MM.1S (cell line): ENCODE results near the gene SPRING1.

Experiments used
- DNase-seq: peaks from one replicate; pipeline ENCODE4 v3.0.0-alpha.2; 2015
- H2AFZ ChIP-seq: fragments of 300-600 bp; sonication (generic); 2 replicates; pipeline ENCODE4 v1.6.0; 2016; ENCODE audit warnings: antibody characterized with exemption, low read length
- H3F3A ChIP-seq: fragments of 300-600 bp; sonication (generic); 2 replicates; pipeline ENCODE4 v1.6.1; 2016; ENCODE audit warnings: mild to moderate bottlenecking, antibody characterized with exemption, low read length, moderate library complexity, mixed read lengths; ENCODE audit not compliant: insufficient read depth
- H3K27ac ChIP-seq: fragments of 300-600 bp; sonication (generic); 2 replicates; pipeline ENCODE4 v1.5.1; 2016; ENCODE audit warnings: mild to moderate bottlenecking, low read length
- H3K27me3 ChIP-seq: fragments of 300-600 bp; sonication (generic); replicated peaks from 2 replicates; pipeline ENCODE4 v1.6.0; 2016; ENCODE audit warnings: low read length; ENCODE audit not compliant: insufficient read depth
- H3K36me3 ChIP-seq: fragments of 300-600 bp; sonication (generic); replicated peaks from 2 replicates; pipeline ENCODE4 v1.6.1; 2016; ENCODE audit warnings: mild to moderate bottlenecking, low read length, mixed read lengths; ENCODE audit not compliant: insufficient read depth
- H3K4me1 ChIP-seq: fragments of 300-600 bp; sonication (generic); 2 replicates; pipeline ENCODE4 v1.6.1; 2016; ENCODE audit warnings: low read length, mixed read lengths
- H3K4me2 ChIP-seq: fragments of 300-600 bp; sonication (generic); 2 replicates; pipeline ENCODE4 v1.6.0; 2016; ENCODE audit warnings: low read depth, low read length
- H3K4me3 ChIP-seq: fragments of 300-600 bp; sonication (generic); 2 replicates; pipeline ENCODE4 v1.5.1; 2016; ENCODE audit warnings: low read length, mixed read lengths
- H3K79me2 ChIP-seq: fragments of 300-600 bp; sonication (generic); 2 replicates; pipeline ENCODE4 v1.6.1; 2016; ENCODE audit warnings: mixed run types, low read length, mixed read lengths
- H3K9ac ChIP-seq: fragments of 300-600 bp; sonication (generic); 2 replicates; pipeline ENCODE4 v1.6.1; 2016; ENCODE audit warnings: low read length, mixed read lengths
- H3K9me2 ChIP-seq: fragments of 300-600 bp; sonication (generic); replicated peaks from 2 replicates; pipeline ENCODE4 v1.6.1; 2016; ENCODE audit warnings: mild to moderate bottlenecking, low read length, mixed read lengths; ENCODE audit not compliant: insufficient read depth
- H3K9me3 ChIP-seq: fragments of 300-600 bp; sonication (generic); replicated peaks from 2 replicates; pipeline ENCODE4 v1.6.1; 2016; ENCODE audit warnings: mild to moderate bottlenecking, low read length, mixed read lengths; ENCODE audit not compliant: insufficient read depth
- H4K20me1 ChIP-seq: fragments of 300-600 bp; sonication (generic); 2 replicates; pipeline ENCODE4 v1.6.1; 2016; ENCODE audit warnings: mild to moderate bottlenecking, low read length, moderate library complexity, mixed read lengths; ENCODE audit not compliant: insufficient read depth
- EZH2 ChIP-seq: fragments of 300-600 bp; sonication (generic); optimal IDR thresholded peaks from 2 replicates; pipeline ENCODE3; 2017; ENCODE audit warnings: low read depth, mild to moderate bottlenecking, antibody characterized with exemption, low read length, mixed read lengths
- EZH2phosphoT487 ChIP-seq: fragments of 300-600 bp; sonication (generic); IDR thresholded peaks from 2 replicates; pipeline ENCODE4 v1.6.1; 2018; ENCODE audit warnings: antibody characterized with exemption, low read length
- TF ChIP-seq, protein P1 (sequence below): fragments of 300-600 bp; sonication (generic); IDR thresholded peaks from 2 replicates; pipeline ENCODE4 v1.5.1; 2016; ENCODE audit warnings: antibody characterized with exemption, low read length, mixed read lengths

SPRING1 gene

DNA sequence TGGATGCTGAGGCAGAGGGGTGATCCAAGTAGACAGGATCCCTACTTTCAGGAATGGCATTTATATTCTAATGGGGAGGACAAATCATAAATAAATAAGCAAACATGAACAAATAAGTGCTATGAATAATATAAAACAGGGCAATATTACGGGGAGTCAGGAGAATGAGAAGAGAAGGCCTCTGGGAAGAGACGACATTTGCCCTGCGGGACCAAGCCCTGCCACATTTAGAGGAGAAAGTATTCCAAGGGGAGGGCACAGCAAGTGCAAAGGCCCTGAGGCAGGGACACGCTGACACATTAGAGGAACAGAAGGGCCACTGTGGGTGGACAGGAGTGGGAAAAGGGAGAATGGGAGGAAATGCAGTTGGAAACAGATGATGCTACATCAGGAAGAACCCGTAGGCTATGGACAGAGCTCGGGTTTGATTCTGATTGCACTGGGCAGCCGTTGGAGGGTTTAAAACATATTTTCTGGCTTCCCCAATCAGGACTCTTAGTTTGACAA lies 1.6 kb upstream of the SPRING1 start:
- Histone ChIP-seq H3K27me3 (no peaks in the 10 kb centered on the region), H3K27ac (no peak overlapping the region), H3K4me2 (peak overlapping the region; percentile 68), H3K9me3 (no peaks in the 10 kb centered on the region), H3K79me2 (peaks cover 25% of the 10 kb centered on the region), H3K36me3 (no peaks in the 10 kb centered on the region), H3K9ac (no peak overlapping the region), H3F3A (no peaks in the 10 kb centered on the region), H3K4me3 (no peak overlapping the region), H3K9me2 (no peaks in the 10 kb centered on the region), H2AFZ (no peak overlapping the region), H3K4me1 (peaks cover 8% of the 10 kb centered on the region; the same call in 1 of the 2 replicates), H4K20me1 (no peaks in the 10 kb centered on the region)
- no peak for DNase-seq
- TF ChIP-seq EZH2 (no peak), EZH2phosphoT487 (no peak)
- TF ChIP-seq, protein P1, sequence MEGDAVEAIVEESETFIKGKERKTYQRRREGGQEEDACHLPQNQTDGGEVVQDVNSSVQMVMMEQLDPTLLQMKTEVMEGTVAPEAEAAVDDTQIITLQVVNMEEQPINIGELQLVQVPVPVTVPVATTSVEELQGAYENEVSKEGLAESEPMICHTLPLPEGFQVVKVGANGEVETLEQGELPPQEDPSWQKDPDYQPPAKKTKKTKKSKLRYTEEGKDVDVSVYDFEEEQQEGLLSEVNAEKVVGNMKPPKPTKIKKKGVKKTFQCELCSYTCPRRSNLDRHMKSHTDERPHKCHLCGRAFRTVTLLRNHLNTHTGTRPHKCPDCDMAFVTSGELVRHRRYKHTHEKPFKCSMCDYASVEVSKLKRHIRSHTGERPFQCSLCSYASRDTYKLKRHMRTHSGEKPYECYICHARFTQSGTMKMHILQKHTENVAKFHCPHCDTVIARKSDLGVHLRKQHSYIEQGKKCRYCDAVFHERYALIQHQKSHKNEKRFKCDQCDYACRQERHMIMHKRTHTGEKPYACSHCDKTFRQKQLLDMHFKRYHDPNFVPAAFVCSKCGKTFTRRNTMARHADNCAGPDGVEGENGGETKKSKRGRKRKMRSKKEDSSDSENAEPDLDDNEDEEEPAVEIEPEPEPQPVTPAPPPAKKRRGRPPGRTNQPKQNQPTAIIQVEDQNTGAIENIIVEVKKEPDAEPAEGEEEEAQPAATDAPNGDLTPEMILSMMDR = no peak

DNA sequence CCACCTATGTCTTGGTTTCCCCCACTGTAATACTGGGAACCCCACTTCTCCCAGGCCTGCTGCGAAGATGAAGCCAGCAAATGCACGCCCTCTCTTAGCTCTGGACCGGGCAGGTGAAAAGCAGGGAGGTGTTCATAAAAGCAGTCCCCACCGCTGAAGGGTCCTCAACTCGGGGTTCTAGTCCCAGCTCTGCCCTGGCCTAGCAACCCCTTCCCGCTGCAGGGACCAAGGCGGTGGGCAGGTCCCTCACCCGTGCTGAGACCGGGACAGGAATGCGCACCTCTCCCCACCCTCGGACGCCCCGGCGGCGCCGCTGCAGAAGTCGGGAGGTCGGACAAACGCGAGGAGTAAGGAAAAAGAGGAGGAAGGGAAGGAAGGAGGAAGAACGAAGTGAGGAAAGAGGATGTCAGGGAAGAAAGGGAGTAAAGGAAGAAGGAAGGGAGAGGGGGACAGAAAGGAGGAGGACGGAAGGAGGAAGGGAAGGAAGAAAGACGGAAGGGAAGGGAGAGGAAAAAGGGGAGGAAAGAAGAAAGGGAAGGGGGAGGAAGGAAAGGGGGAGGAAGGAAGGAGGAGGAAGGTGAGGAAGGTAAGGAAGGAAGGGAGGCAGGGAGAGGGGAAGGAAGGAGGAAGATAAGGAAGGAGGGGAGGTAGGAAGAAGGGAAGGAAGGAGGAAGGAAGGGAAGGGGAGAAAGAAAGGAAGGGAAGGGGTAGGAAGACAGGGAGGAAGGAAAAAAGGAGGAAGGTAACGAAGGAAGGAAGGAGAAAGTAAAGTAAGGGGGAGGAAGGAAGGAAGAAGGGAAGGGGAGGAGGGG lies 701 bp downstream of the SPRING1 start:
- H3K4me1 ChIP-seq = peaks cover 8% of the 10 kb centered on the region; the same call in 1 of the 2 replicates
- TF ChIP-seq, protein P1 = no peak
- TF ChIP-seq EZH2phosphoT487 = no peak
- TF ChIP-seq EZH2 = no peak
- H3K4me2 ChIP-seq = peak overlapping the region; percentile 60
- no peaks in the 10 kb centered on the region for H3K9me2 ChIP-seq
- no peak overlapping the region for H3K27ac ChIP-seq
- H2AFZ ChIP-seq = no peak overlapping the region
- no peaks in the 10 kb centered on the region for H4K20me1 ChIP-seq
- H3K79me2 ChIP-seq = peaks cover 35% of the 10 kb centered on the region
- H3F3A ChIP-seq = no peaks in the 10 kb centered on the region
- no peaks in the 10 kb centered on the region for H3K27me3 ChIP-seq
- peak overlapping the region; percentile 65 for H3K9ac ChIP-seq
- peak overlapping the region; percentile 78 for H3K4me3 ChIP-seq
- no peak for DNase-seq
- no peaks in the 10 kb centered on the region for H3K36me3 ChIP-seq
- H3K9me3 ChIP-seq = no peaks in the 10 kb centered on the region

DNA sequence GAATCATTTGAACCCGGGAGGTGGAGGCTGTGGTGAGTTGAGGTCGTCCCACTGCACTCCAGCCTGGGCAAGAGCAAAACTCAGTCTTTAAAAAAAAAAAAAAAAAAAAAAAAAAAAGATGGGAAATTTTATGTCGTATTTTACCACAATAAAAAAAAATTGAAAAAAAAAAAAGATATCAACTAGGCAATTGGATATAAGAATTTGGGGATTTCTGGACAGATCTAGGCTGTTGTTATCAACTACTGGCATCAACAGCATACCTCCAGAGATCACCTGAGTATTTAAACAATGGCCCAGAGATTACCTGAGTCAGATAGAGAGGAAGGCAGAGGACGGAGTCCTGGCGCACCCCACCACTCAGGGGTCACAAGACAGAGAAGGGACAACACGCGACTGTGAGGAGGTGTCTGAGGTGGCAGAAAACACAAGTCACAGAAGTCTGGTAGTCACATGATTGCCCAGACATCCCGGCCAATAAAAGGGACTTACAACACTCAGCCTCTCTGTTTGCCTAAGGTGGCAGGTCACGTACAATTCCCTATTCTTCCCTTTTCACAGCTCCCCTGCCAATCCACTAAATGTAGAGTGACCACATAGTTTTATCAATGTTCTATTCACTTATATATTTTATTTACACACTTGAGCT lies 1.8 kb downstream of the SPRING1 start:
- 0 out of 2 replicates have a peak overlapping the region, but pooled peaks have one; percentile 65 for H3K9ac ChIP-seq

More for the DNA sequence above, 1.8 kb downstream of the SPRING1 start:
- Histone ChIP-seq H3F3A (no peaks in the 10 kb centered on the region), H3K4me3 (no peak overlapping the region), H3K4me1 (peaks cover 8% of the 10 kb centered on the region; the same call in 1 of the 2 replicates), H3K9me2 (no peaks in the 10 kb centered on the region), H3K36me3 (no peaks in the 10 kb centered on the region), H3K4me2 (peak overlapping the region; percentile 60; the same call in 1 of the 2 replicates), H3K27ac (no peak overlapping the region), H3K27me3 (no peaks in the 10 kb centered on the region), H3K9me3 (no peaks in the 10 kb centered on the region), H3K79me2 (peaks cover 45% of the 10 kb centered on the region), H2AFZ (no peak overlapping the region), H4K20me1 (no peaks in the 10 kb centered on the region)
- TF ChIP-seq, protein P1 = no peak
- TF ChIP-seq EZH2 = no peak
- no peak for TF ChIP-seq EZH2phosphoT487
- DNase-seq = no peak
